ENCODE measurements around the gene PNPLA1.

DNA sequence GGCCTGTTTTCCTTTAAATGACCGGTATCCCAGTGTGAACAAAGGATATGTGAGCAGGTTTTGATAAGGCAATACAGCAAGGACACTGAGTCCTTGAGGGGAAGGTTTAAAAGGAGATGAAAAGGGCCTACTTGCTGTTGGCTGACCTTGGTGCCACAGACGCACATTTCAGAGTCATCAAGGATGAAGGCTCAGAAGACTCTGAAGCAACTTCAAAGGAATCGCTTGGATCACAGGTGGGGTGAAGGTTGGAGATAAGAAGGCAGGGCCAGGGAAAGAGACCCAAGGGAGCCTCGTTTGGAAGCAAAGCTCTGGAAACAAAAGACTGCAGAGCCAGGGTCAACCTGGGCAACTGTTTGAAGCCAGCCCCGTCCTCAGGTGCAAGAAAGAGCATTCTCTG lies 30.1 kb upstream of the PNPLA1 start:
- TF ChIP-seq, protein P1, sequence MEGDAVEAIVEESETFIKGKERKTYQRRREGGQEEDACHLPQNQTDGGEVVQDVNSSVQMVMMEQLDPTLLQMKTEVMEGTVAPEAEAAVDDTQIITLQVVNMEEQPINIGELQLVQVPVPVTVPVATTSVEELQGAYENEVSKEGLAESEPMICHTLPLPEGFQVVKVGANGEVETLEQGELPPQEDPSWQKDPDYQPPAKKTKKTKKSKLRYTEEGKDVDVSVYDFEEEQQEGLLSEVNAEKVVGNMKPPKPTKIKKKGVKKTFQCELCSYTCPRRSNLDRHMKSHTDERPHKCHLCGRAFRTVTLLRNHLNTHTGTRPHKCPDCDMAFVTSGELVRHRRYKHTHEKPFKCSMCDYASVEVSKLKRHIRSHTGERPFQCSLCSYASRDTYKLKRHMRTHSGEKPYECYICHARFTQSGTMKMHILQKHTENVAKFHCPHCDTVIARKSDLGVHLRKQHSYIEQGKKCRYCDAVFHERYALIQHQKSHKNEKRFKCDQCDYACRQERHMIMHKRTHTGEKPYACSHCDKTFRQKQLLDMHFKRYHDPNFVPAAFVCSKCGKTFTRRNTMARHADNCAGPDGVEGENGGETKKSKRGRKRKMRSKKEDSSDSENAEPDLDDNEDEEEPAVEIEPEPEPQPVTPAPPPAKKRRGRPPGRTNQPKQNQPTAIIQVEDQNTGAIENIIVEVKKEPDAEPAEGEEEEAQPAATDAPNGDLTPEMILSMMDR (IDR thresholded peaks at IDR 0.05) = no peak
- TF ChIP-seq EZH2 (IDR thresholded peaks at IDR 0.05) = no peak

Measured in neural progenitor cell (in vitro differentiated cells).